Measurements from ENCODE around the gene SORCS2. TPM values are rescaled to one million over a fixed set of nuclear protein-coding genes. Genes with fewer than 3 reads are reported as not detected.

Gene SORCS2
- total RNA-seq, 1 donor from 2014 or later, result 13.4 TPM

- H3K4me3 Mint-ChIP-seq, result peak overlapping the region; percentile 69
- DNase-seq (ENCODE audit: extremely low spot score, unreplicated experiment), result no peak
- no peaks in the 10 kb centered on the region for H3K36me3 Mint-ChIP-seq
- H3K27me3 Mint-ChIP-seq, result peaks cover 4% of the 10 kb centered on the region
- TF ChIP-seq CTCF (conservative IDR thresholded peaks at IDR 0.05), result no peak
- peaks cover 27% of the 10 kb centered on the region for H3K4me1 Mint-ChIP-seq (ENCODE audit: unreplicated experiment)
- H3K9me3 Mint-ChIP-seq, result no peaks in the 10 kb centered on the region
- H3K27ac Mint-ChIP-seq, result peak overlapping the region; percentile 90
Observed at GRCh38 chr4:7656244-7656800, 464.0 kb downstream of the SORCS2 start.

- Mint-ChIP-seq H3K4me1 (ENCODE audit: unreplicated experiment) (peaks cover 19% of the 10 kb centered on the region), H3K27ac (no peak overlapping the region), H3K36me3 (no peaks in the 10 kb centered on the region), H3K27me3 (peaks cover 4% of the 10 kb centered on the region), H3K9me3 (no peaks in the 10 kb centered on the region), H3K4me3 (no peak overlapping the region)
- DNase-seq (ENCODE audit: extremely low spot score, unreplicated experiment), result no peak
- TF ChIP-seq CTCF (conservative IDR thresholded peaks at IDR 0.05), result no peak
Observed at GRCh38 chr4:7657545-7658297, 465.4 kb downstream of the SORCS2 start.

- Mint-ChIP-seq H3K27ac (no peak overlapping the region), H3K9me3 (no peaks in the 10 kb centered on the region), H3K4me3 (no peak overlapping the region), H3K36me3 (no peaks in the 10 kb centered on the region), H3K27me3 (peaks cover 4% of the 10 kb centered on the region), H3K4me1 (ENCODE audit: unreplicated experiment) (peaks cover 19% of the 10 kb centered on the region)
- DNase-seq (ENCODE audit: extremely low spot score, unreplicated experiment), result no peak
- TF ChIP-seq CTCF (conservative IDR thresholded peaks at IDR 0.05), result no peak
Observed at GRCh38 chr4:7658341-7659204, 466.2 kb downstream of the SORCS2 start.

GRCh38 chr4:7659429-7660175 is 467.3 kb downstream of the SORCS2 start:
- H3K36me3 Mint-ChIP-seq, result no peaks in the 10 kb centered on the region
- H3K27ac Mint-ChIP-seq, result no peak overlapping the region
- H3K4me1 Mint-ChIP-seq (ENCODE audit: unreplicated experiment), result peaks cover 16% of the 10 kb centered on the region
- no peak overlapping the region for H3K4me3 Mint-ChIP-seq
- no peak for DNase-seq (ENCODE audit: extremely low spot score, unreplicated experiment)
- H3K27me3 Mint-ChIP-seq, result peaks cover 4% of the 10 kb centered on the region
- TF ChIP-seq CTCF (conservative IDR thresholded peaks at IDR 0.05), result no peak
- H3K9me3 Mint-ChIP-seq, result no peaks in the 10 kb centered on the region
